NCI-H69 (cell line): Measurements from ENCODE around the gene NPTN.
A peak's percentile ranks its signal among the peaks of the same experiment; 100 is the strongest.

ENCODE experiments used
- DNase-seq: peaks from one replicate; lab custom pipeline; 2025; lab: John Stamatoyannopoulos, UW

NPTN gene

DNA sequence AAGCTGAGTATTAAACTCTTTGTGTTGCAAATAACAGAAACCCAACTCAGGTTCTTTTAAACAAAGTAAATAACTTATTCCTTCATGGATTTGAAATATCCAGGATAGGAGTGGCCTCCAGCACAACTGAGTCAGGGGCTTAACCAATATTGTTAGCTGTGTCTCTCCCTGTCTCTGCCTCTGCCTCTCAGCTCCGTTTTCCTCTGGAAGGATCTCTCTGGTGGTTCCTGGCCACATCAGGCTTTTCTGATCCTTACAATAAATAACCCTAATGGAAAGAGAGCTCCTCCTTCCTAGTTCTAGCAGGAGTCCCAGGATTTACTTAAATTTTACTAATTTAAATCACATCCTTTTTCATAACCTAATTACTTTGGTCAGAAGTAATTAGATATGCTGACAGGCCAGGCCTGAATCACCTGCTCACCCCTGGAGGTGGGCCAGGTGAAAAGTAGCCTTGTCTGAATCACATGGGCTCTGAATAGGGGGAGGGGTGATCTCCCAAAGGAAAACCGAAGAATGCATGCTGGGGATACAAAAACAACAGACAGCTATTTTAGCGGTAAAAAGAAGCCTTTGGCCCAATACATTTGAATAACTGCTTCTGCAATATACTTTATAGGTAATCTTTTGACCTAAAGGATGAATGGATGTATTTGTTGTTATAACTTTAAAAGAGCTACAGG, 114.9 kb downstream of the NPTN start:
- DNase-seq: peak; percentile 43

- no peak for DNase-seq
Measured at GRCh38 chr15:73517566-73517965, 115.6 kb downstream of the NPTN start.

- DNase-seq: no peak
Measured at GRCh38 chr15:73515527-73515926, 117.7 kb downstream of the NPTN start.
